HEK293 (cell line): ENCODE data around the gene DEK.

Experiments
- CTCF ChIP-seq: fragments of 450-650 bp; formaldehyde crosslinking; IDR thresholded peaks from 2 replicates; pipeline ENCODE4 v1.5.1; 2016; ENCODE audit warnings: missing biosample characterization, missing genetic modification characterization
- ZFP41 ChIP-seq: fragments of 450-650 bp; formaldehyde crosslinking; IDR thresholded peaks from 2 replicates; pipeline ENCODE4 v1.5.1; 2016; ENCODE audit warnings: missing biosample characterization, missing genetic modification characterization, borderline replicate concordance
- ZNF169 ChIP-seq: fragments of 450-650 bp; formaldehyde crosslinking; IDR thresholded peaks from 2 replicates; pipeline ENCODE4 v1.5.1; 2016; ENCODE audit warnings: missing biosample characterization, missing genetic modification characterization

- TF ChIP-seq ZFP41 (tag by site-specific recombination), result no peak
- no peak for TF ChIP-seq CTCF (tag by site-specific recombination)
- TF ChIP-seq ZNF169 (tag by site-specific recombination), result no peak
Observed at GRCh38 chr6:18260448-18261106, 3.8 kb downstream of the DEK start.
